Activated T-helper 1 cell treated with anti-CD3 and anti-CD28 coated beads, Interleukin-12 subunit alpha, Interleukin-12 subunit beta, Interleukin-2, Interleukin-4 antibody, amounts not matched to agents 30 ng/mL and 10 ng/mL and 1 ng/mL, durations not matched to agents 14 hours and 24 hours and 36 hours (primary cell): Measurements from ENCODE around the gene C1orf198. TPM values are rescaled to one million over a fixed set of nuclear protein-coding genes. Genes with fewer than 3 reads are reported as not detected.
"Not testable (repeated sequence)": the region's sequence is repeated elsewhere in the genome, so short reads cannot be mapped to it uniquely, and the experiment has no call there.

ENCODE experiments used
- DNase-seq: peaks from one replicate; pipeline ENCODE4 v3.0.0; 2021; ENCODE audit warnings: low spot score
- H3K27ac Mint-ChIP-seq: one replicate; pipeline ENCODE4 v1.8.0; 2021; ENCODE audit warnings: mild to moderate bottlenecking, mixed read lengths
- H3K27me3 Mint-ChIP-seq: one replicate; pipeline ENCODE4 v1.8.0; 2022; ENCODE audit warnings: mild to moderate bottlenecking, moderate library complexity, mixed read lengths; ENCODE audit not compliant: insufficient read depth
- H3K36me3 Mint-ChIP-seq: one replicate; pipeline ENCODE4 v1.8.0; 2021; ENCODE audit warnings: low read depth, mixed read lengths
- H3K4me1 Mint-ChIP-seq: one replicate; pipeline ENCODE4 v1.8.0; 2021; ENCODE audit warnings: low read depth, mixed read lengths
- H3K4me3 Mint-ChIP-seq: one replicate; pipeline ENCODE4 v1.8.0; 2021; ENCODE audit warnings: mild to moderate bottlenecking, moderate library complexity, mixed read lengths
- H3K9me3 Mint-ChIP-seq: one replicate; pipeline ENCODE4 v1.8.0; 2021; ENCODE audit warnings: mixed read lengths
- intact Hi-C: fragments of 100-400 bp; cut with micrococcal nuclease; formaldehyde crosslinking; loops from one replicate; pipeline ENCODE4 v1.15.1; 2024
- total RNA-seq: library from RNA; stranded (reverse); gene quantifications from 2 replicates; pipeline ENCODE4 v1.2.3, GENCODE V29; 2022

Gene C1orf198
- total RNA-seq, 1 donor from 2014 or later: 14.6 TPM

GRCh38 chr1:230852959-230853358 is 15.4 kb downstream of the C1orf198 start:
- peaks cover 2% of the 10 kb centered on the region for H3K36me3 Mint-ChIP-seq
- DNase-seq: no peak
- intact Hi-C loops: no loop called here
- no peak overlapping the region for H3K4me3 Mint-ChIP-seq
- no peaks in the 10 kb centered on the region for H3K4me1 Mint-ChIP-seq
- H3K9me3 Mint-ChIP-seq: no peaks in the 10 kb centered on the region
- no peaks in the 10 kb centered on the region for H3K27me3 Mint-ChIP-seq
- no peak overlapping the region for H3K27ac Mint-ChIP-seq

GRCh38 chr1:230851291-230851691 is 17.0 kb downstream of the C1orf198 start:
- H3K27ac Mint-ChIP-seq: no peak overlapping the region
- H3K4me3 Mint-ChIP-seq: no peak overlapping the region
- no peaks in the 10 kb centered on the region for H3K4me1 Mint-ChIP-seq
- DNase-seq: no peak
- H3K9me3 Mint-ChIP-seq: no peaks in the 10 kb centered on the region
- intact Hi-C loops: no loop called here
- no peaks in the 10 kb centered on the region for H3K27me3 Mint-ChIP-seq
- peaks cover 2% of the 10 kb centered on the region for H3K36me3 Mint-ChIP-seq

- H3K27ac Mint-ChIP-seq: no peak overlapping the region
- H3K9me3 Mint-ChIP-seq: no peaks in the 10 kb centered on the region
- intact Hi-C loops: no loop called here
- no peaks in the 10 kb centered on the region for H3K27me3 Mint-ChIP-seq
- H3K36me3 Mint-ChIP-seq: peaks cover 2% of the 10 kb centered on the region
- no peak overlapping the region for H3K4me3 Mint-ChIP-seq
- no peaks in the 10 kb centered on the region for H3K4me1 Mint-ChIP-seq
- no peak for DNase-seq
These were observed 17.8 kb downstream of the C1orf198 start for GRCh38 chr1:230850547-230850946.

GRCh38 chr1:230849451-230850224 is 18.7 kb downstream of the C1orf198 start:
- no peaks in the 10 kb centered on the region for H3K27me3 Mint-ChIP-seq
- no peak overlapping the region for H3K4me3 Mint-ChIP-seq
- no peak for DNase-seq
- no peaks in the 10 kb centered on the region for H3K4me1 Mint-ChIP-seq
- no peaks in the 10 kb centered on the region for H3K9me3 Mint-ChIP-seq
- H3K27ac Mint-ChIP-seq: no peak overlapping the region
- intact Hi-C loops: no loop called here
- H3K36me3 Mint-ChIP-seq: peaks cover 2% of the 10 kb centered on the region

- H3K4me3 Mint-ChIP-seq: no peak overlapping the region
These were observed 20.1 kb downstream of the C1orf198 start for GRCh38 chr1:230848235-230848634.

GRCh38 chr1:230845184-230845583 is 23.1 kb downstream of the C1orf198 start:
- H3K36me3 Mint-ChIP-seq, DNase-seq, intact Hi-C loops, H3K9me3 Mint-ChIP-seq, H3K27ac Mint-ChIP-seq, H3K4me3 Mint-ChIP-seq, H3K27me3 Mint-ChIP-seq, H3K4me1 Mint-ChIP-seq: not testable (repeated sequence)

More at GRCh38 chr1:230848235-230848634, 20.1 kb downstream of the C1orf198 start:
- Mint-ChIP-seq H3K27ac (no peak overlapping the region), H3K4me1 (no peaks in the 10 kb centered on the region), H3K9me3 (no peaks in the 10 kb centered on the region), H3K36me3 (peaks cover 2% of the 10 kb centered on the region), H3K27me3 (no peaks in the 10 kb centered on the region)
- no peak for DNase-seq
- intact Hi-C loops: no loop called here

- Mint-ChIP-seq H3K27me3 (no peaks in the 10 kb centered on the region), H3K4me3 (no peak overlapping the region), H3K4me1 (no peaks in the 10 kb centered on the region), H3K36me3 (no peaks in the 10 kb centered on the region), H3K27ac (no peak overlapping the region), H3K9me3 (no peaks in the 10 kb centered on the region)
- intact Hi-C loops: no loop called here
- no peak for DNase-seq
These were observed 23.8 kb downstream of the C1orf198 start for GRCh38 chr1:230844561-230844960.

- Mint-ChIP-seq H3K27me3 (no peaks in the 10 kb centered on the region), H3K4me1 (no peaks in the 10 kb centered on the region), H3K9me3 (no peaks in the 10 kb centered on the region), H3K4me3 (no peak overlapping the region), H3K36me3 (no peaks in the 10 kb centered on the region), H3K27ac (no peak overlapping the region)
- no peak for DNase-seq
- intact Hi-C loops: no loop called here
These were observed 24.6 kb downstream of the C1orf198 start for GRCh38 chr1:230843503-230844309.

- intact Hi-C loops: no loop called here
These were observed 25.5 kb downstream of the C1orf198 start for GRCh38 chr1:230842801-230843200.

GRCh38 chr1:230839173-230839572 is 29.1 kb downstream of the C1orf198 start:
- Mint-ChIP-seq H3K9me3 (no peaks in the 10 kb centered on the region), H3K4me3 (no peak overlapping the region), H3K27ac (no peak overlapping the region), H3K27me3 (peaks cover 3% of the 10 kb centered on the region), H3K4me1 (no peaks in the 10 kb centered on the region), H3K36me3 (no peaks in the 10 kb centered on the region)
- no peak for DNase-seq
- intact Hi-C loops: no loop called here

More at GRCh38 chr1:230842801-230843200, 25.5 kb downstream of the C1orf198 start:
- DNase-seq: no peak
- H3K27ac Mint-ChIP-seq: no peak overlapping the region
- H3K4me3 Mint-ChIP-seq: no peak overlapping the region
- H3K9me3 Mint-ChIP-seq: no peaks in the 10 kb centered on the region
- no peaks in the 10 kb centered on the region for H3K27me3 Mint-ChIP-seq
- no peaks in the 10 kb centered on the region for H3K36me3 Mint-ChIP-seq
- H3K4me1 Mint-ChIP-seq: no peaks in the 10 kb centered on the region

GRCh38 chr1:230836793-230837192 is 31.5 kb downstream of the C1orf198 start:
- Mint-ChIP-seq H3K4me1 (no peaks in the 10 kb centered on the region), H3K27ac (no peak overlapping the region), H3K4me3 (no peak overlapping the region), H3K27me3 (peaks cover 11% of the 10 kb centered on the region), H3K36me3 (no peaks in the 10 kb centered on the region), H3K9me3 (no peaks in the 10 kb centered on the region)
- intact Hi-C loops: no loop called here
- no peak for DNase-seq

- intact Hi-C loops: no loop called here
- no peaks in the 10 kb centered on the region for H3K4me1 Mint-ChIP-seq
- H3K27me3 Mint-ChIP-seq: peaks cover 11% of the 10 kb centered on the region
- no peaks in the 10 kb centered on the region for H3K36me3 Mint-ChIP-seq
- H3K9me3 Mint-ChIP-seq: no peaks in the 10 kb centered on the region
- DNase-seq: no peak
- no peak overlapping the region for H3K4me3 Mint-ChIP-seq
- H3K27ac Mint-ChIP-seq: no peak overlapping the region
These were observed 32.0 kb downstream of the C1orf198 start for GRCh38 chr1:230836347-230836746.

- no peaks in the 10 kb centered on the region for H3K4me1 Mint-ChIP-seq
- peaks cover 13% of the 10 kb centered on the region for H3K27me3 Mint-ChIP-seq
- no peaks in the 10 kb centered on the region for H3K9me3 Mint-ChIP-seq
- H3K4me3 Mint-ChIP-seq: no peak overlapping the region
- intact Hi-C loops: no loop called here
- no peak for DNase-seq
- no peak overlapping the region for H3K27ac Mint-ChIP-seq
- no peaks in the 10 kb centered on the region for H3K36me3 Mint-ChIP-seq
These were observed 34.0 kb downstream of the C1orf198 start for GRCh38 chr1:230834292-230834691.
